Left renal pelvis (tissue), 4 donors: ENCODE measurements around the gene PRODH2. TPM values are rescaled to one million over a fixed set of nuclear protein-coding genes. Genes with fewer than 3 reads are reported as not detected.

Source experiments
- polyA plus RNA-seq, 4 donors: library from polyadenylated mRNA; unstranded; fragments of 120-200 nt; gene quantifications; one replicate each; pipeline ENCODE4 v1.2.1, GENCODE V29; 2013; ENCODE audit not compliant: insufficient read length in 4 of 4

PRODH2 gene
- polyA plus RNA-seq, 4 donors = 0.41 to 51.0 (median 25.1) TPM

Other genes starting within 250 kb of the PRODH2 start
- under 1 TPM in 1 of 4 donors, not detected in 3; 0.14 TPM for gene ATP4A, start 249.2 kb downstream of the PRODH2 start, polyA plus RNA-seq
- not detected for gene PMIS2, start 226.7 kb downstream of the PRODH2 start, polyA plus RNA-seq
- 10 to 100 TPM; 23.2 to 39.6 (median 25.3) TPM for gene HAUS5, start 200.1 kb downstream of the PRODH2 start, polyA plus RNA-seq
- gene RBM42, start 183.8 kb downstream of the PRODH2 start, polyA plus RNA-seq = 10 to 100 TPM; 49.1 to 81.9 (median 57.7) TPM
- gene ETV2, start 171.1 kb downstream of the PRODH2 start, polyA plus RNA-seq = 1 to 10 TPM; 1.7 to 3.3 (median 2.3) TPM
- 100 to 1,000 TPM; 224 to 359 (median 312) TPM for gene COX6B1, start 164.5 kb downstream of the PRODH2 start, polyA plus RNA-seq
- 10 to 100 TPM in 3 of 4 donors, under 1 TPM in 1; 0.53 to 67.8 (median 21.8) TPM for gene UPK1A, start 146.3 kb downstream of the PRODH2 start, polyA plus RNA-seq
- gene ZBTB32, start 108.3 kb downstream of the PRODH2 start, polyA plus RNA-seq = under 1 TPM; 0.27 to 0.63 (median 0.49) TPM
- gene KMT2B, start 94.8 kb downstream of the PRODH2 start, polyA plus RNA-seq = 10 to 100 TPM; 25.1 to 42.0 (median 32.8) TPM
- gene IGFLR1, start 70.4 kb downstream of the PRODH2 start, polyA plus RNA-seq = 1 to 10 TPM; 2.6 to 4.3 (median 3.1) TPM
- 10 to 100 TPM; 17.2 to 22.0 (median 18.6) TPM for gene U2AF1L4, start 67.4 kb downstream of the PRODH2 start, polyA plus RNA-seq
- 10 to 100 TPM; 43.4 to 71.8 (median 61.9) TPM for gene PSENEN, start 67.2 kb downstream of the PRODH2 start, polyA plus RNA-seq
- gene LIN37, start 64.3 kb downstream of the PRODH2 start, polyA plus RNA-seq = 10 to 100 TPM in 2 of 4 donors, 1 to 10 TPM in 2; 6.0 to 14.2 (median 9.3) TPM
- 100 to 1,000 TPM in 1 of 4 donors, 10 to 100 TPM in 3; 24.8 to 111 (median 29.2) TPM for gene HSPB6, start 55.8 kb downstream of the PRODH2 start, polyA plus RNA-seq
- 10 to 100 TPM; 12.8 to 24.3 (median 17.3) TPM for gene PROSER3, start 54.7 kb downstream of the PRODH2 start, polyA plus RNA-seq
- 10 to 100 TPM; 18.4 to 43.8 (median 26.5) TPM for gene ARHGAP33, start 37.3 kb downstream of the PRODH2 start, polyA plus RNA-seq
- 100 to 1,000 TPM in 3 of 4 donors, 1 to 10 TPM in 1; 2.9 to 185 (median 128) TPM for gene NPHS1, start 39.7 kb upstream of the PRODH2 start, polyA plus RNA-seq
- gene KIRREL2, start 44.1 kb upstream of the PRODH2 start, polyA plus RNA-seq = 10 to 100 TPM in 2 of 4 donors, 1 to 10 TPM in 2; 1.8 to 12.4 (median 10.1) TPM
- 10 to 100 TPM; 23.6 to 48.5 (median 31.7) TPM for gene APLP1, start 55.7 kb upstream of the PRODH2 start, polyA plus RNA-seq
- 1 to 10 TPM; 1.9 to 6.2 (median 4.5) TPM for gene NFKBID, start 87.7 kb upstream of the PRODH2 start, polyA plus RNA-seq
- 1 to 10 TPM; 3.1 to 4.7 (median 3.2) TPM for gene HCST, start 89.7 kb upstream of the PRODH2 start, polyA plus RNA-seq
- 10 to 100 TPM in 3 of 4 donors, 1 to 10 TPM in 1; 8.1 to 26.7 (median 12.8) TPM for gene TYROBP, start 95.5 kb upstream of the PRODH2 start, polyA plus RNA-seq
- gene LRFN3, start 123.5 kb upstream of the PRODH2 start, polyA plus RNA-seq = 10 to 100 TPM in 3 of 4 donors, 1 to 10 TPM in 1; 9.8 to 17.9 (median 13.7) TPM
- gene SDHAF1, start 182.3 kb upstream of the PRODH2 start, polyA plus RNA-seq = 10 to 100 TPM; 10.6 to 17.5 (median 11.4) TPM
- 10 to 100 TPM in 2 of 4 donors, 1 to 10 TPM in 2; 1.7 to 15.3 (median 10.0) TPM for gene SYNE4, start 196.0 kb upstream of the PRODH2 start, polyA plus RNA-seq
- gene ALKBH6, start 201.4 kb upstream of the PRODH2 start, polyA plus RNA-seq = 10 to 100 TPM; 12.4 to 19.0 (median 15.4) TPM
- 10 to 100 TPM; 58.8 to 71.4 (median 59.9) TPM for gene CLIP3, start 220.0 kb upstream of the PRODH2 start, polyA plus RNA-seq
- gene THAP8, start 241.4 kb upstream of the PRODH2 start, polyA plus RNA-seq = 10 to 100 TPM in 2 of 4 donors, 1 to 10 TPM in 2; 6.6 to 15.0 (median 10.2) TPM
- gene WDR62, start 242.1 kb upstream of the PRODH2 start, polyA plus RNA-seq = 1 to 10 TPM; 3.2 to 6.4 (median 4.3) TPM